Measurements from ENCODE around the gene DOCK7. TPM values are rescaled to one million over a fixed set of nuclear protein-coding genes. Genes with fewer than 3 reads are reported as not detected.

The DOCK7 gene
- total and polyA plus RNA-seq, 2 of the 13 experiments (the other 11 are each of a cell fraction or from before 2014, with no cell fraction given) = 45.7 to 67.2 TPM

GRCh38 chr1:62423580-62424242 lies 264.5 kb downstream of the DOCK7 start (continued):
- TF ChIP-seq, protein P1, sequence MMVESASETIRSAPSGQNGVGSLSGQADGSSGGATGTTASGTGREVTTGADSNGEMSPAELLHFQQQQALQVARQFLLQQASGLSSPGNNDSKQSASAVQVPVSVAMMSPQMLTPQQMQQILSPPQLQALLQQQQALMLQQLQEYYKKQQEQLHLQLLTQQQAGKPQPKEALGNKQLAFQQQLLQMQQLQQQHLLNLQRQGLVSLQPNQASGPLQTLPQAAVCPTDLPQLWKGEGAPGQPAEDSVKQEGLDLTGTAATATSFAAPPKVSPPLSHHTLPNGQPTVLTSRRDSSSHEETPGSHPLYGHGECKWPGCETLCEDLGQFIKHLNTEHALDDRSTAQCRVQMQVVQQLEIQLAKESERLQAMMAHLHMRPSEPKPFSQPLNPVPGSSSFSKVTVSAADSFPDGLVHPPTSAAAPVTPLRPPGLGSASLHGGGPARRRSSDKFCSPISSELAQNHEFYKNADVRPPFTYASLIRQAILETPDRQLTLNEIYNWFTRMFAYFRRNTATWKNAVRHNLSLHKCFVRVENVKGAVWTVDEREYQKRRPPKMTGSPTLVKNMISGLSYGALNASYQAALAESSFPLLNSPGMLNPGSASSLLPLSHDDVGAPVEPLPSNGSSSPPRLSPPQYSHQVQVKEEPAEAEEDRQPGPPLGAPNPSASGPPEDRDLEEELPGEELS (CRISPR knock-in tag; IDR thresholded peaks at IDR 0.05) = peak; percentile 62
- peak; percentile 75; the same call in 1 of the 2 replicates for TF ChIP-seq REPIN1 (CRISPR knock-in tag; IDR thresholded peaks at IDR 0.05; ENCODE audit: borderline replicate concordance, low read depth)
- TF ChIP-seq ZFY (CRISPR knock-in tag; IDR thresholded peaks at IDR 0.05) = peak; percentile 81
- TF ChIP-seq RERE (CRISPR knock-in tag; IDR thresholded peaks at IDR 0.05; ENCODE audit: low read depth) = 0 out of 2 replicates have a peak, but pooled peaks have one; percentile 52
- peak; percentile 72; the same call in 1 of the 2 replicates for TF ChIP-seq SMAD9 (CRISPR knock-in tag; IDR thresholded peaks at IDR 0.05)
- TF ChIP-seq CBX2 (IDR thresholded peaks at IDR 0.05; ENCODE audit: low read depth, low read length) = no peak
- no peak for TF ChIP-seq CBX2 (CRISPR knock-in tag; IDR thresholded peaks at IDR 0.05; ENCODE audit: low read depth)
- peak; percentile 64 for TF ChIP-seq CREB1 (IDR thresholded peaks at IDR 0.05)
- TF ChIP-seq CREB1 (CRISPR knock-in tag; IDR thresholded peaks at IDR 0.05) = peak; percentile 90

Data from HepG2 (cell line).